Parathyroid adenoma (tissue), 2 donors: ENCODE data around the gene MAD1L1.

Source experiments
- H2AFZ ChIP-seq: fragments of 300-600 bp; sonication (generic); one replicate; pipeline ENCODE4 v1.7.0; 2017; ENCODE audit warnings: antibody characterized with exemption, mild to moderate bottlenecking
- H3K27ac ChIP-seq: fragments of 300-600 bp; sonication (generic); one replicate; pipeline ENCODE4 v1.7.0; 2017
- H3K27me3 ChIP-seq: fragments of 300-600 bp; sonication (generic); one replicate; pipeline ENCODE4 v1.7.0; 2017; ENCODE audit warnings: low read length; ENCODE audit not compliant: control insufficient read depth, insufficient read depth
- H3K36me3 ChIP-seq: fragments of 300-600 bp; sonication (generic); one replicate; pipeline ENCODE4 v1.7.0; 2017; ENCODE audit warnings: low read length; ENCODE audit not compliant: control insufficient read depth, insufficient read depth
- H3K4me1 ChIP-seq: fragments of 300-600 bp; sonication (generic); one replicate; pipeline ENCODE4 v1.7.0; 2017; ENCODE audit warnings: control low read depth
- H3K4me2 ChIP-seq: fragments of 300-600 bp; sonication (generic); one replicate; pipeline ENCODE4 v1.7.0; 2017; ENCODE audit warnings: low read length
- H3K4me3 ChIP-seq: fragments of 300-600 bp; sonication (generic); one replicate; pipeline ENCODE4 v1.7.0; 2017; ENCODE audit warnings: low read depth, low read length
- H3K79me2 ChIP-seq: fragments of 300-600 bp; sonication (generic); one replicate; pipeline ENCODE4 v1.7.0; 2017; ENCODE audit warnings: control low read depth
- H3K9ac ChIP-seq: fragments of 300-600 bp; sonication (generic); one replicate; pipeline ENCODE4 v1.7.0; 2017; ENCODE audit warnings: mild to moderate bottlenecking
- H3K9me3 ChIP-seq: fragments of 300-600 bp; sonication (generic); one replicate; pipeline ENCODE4 v1.7.0; 2017; ENCODE audit warnings: low read length; ENCODE audit not compliant: control insufficient read depth
- CTCF ChIP-seq: fragments of 300-600 bp; sonication (generic); IDR thresholded peaks from one replicate; pipeline ENCODE4 v1.7.0; 2017; ENCODE audit warnings: antibody characterized with exemption, mild to moderate bottlenecking
- donor health status: primary hyperparathyroidism.

The MAD1L1 gene

GRCh38 chr7:2001601-2002442, 230.9 kb downstream of the MAD1L1 start:
- no peaks in the 10 kb centered on the region for H3K4me1 ChIP-seq
- H3K79me2 ChIP-seq: no peaks in the 10 kb centered on the region
- no peak overlapping the region for H3K27ac ChIP-seq
- H3K9me3 ChIP-seq: no peaks in the 10 kb centered on the region
- H2AFZ ChIP-seq: no peak overlapping the region
- H3K27me3 ChIP-seq: no peaks in the 10 kb centered on the region
- H3K36me3 ChIP-seq: no peaks in the 10 kb centered on the region
- no peak for TF ChIP-seq CTCF
- H3K4me3 ChIP-seq: no peak overlapping the region
- no peak overlapping the region for H3K9ac ChIP-seq
- H3K4me2 ChIP-seq: no peak overlapping the region

GRCh38 chr7:2000746-2001321, 231.9 kb downstream of the MAD1L1 start:
- no peaks in the 10 kb centered on the region for H3K79me2 ChIP-seq
- H3K4me2 ChIP-seq: no peak overlapping the region
- no peak overlapping the region for H2AFZ ChIP-seq
- H3K9ac ChIP-seq: no peak overlapping the region
- no peak overlapping the region for H3K4me3 ChIP-seq
- H3K27ac ChIP-seq: no peak overlapping the region
- H3K9me3 ChIP-seq: no peaks in the 10 kb centered on the region
- H3K36me3 ChIP-seq: no peaks in the 10 kb centered on the region
- no peak for TF ChIP-seq CTCF
- H3K27me3 ChIP-seq: no peaks in the 10 kb centered on the region
- H3K4me1 ChIP-seq: no peaks in the 10 kb centered on the region

DNA sequence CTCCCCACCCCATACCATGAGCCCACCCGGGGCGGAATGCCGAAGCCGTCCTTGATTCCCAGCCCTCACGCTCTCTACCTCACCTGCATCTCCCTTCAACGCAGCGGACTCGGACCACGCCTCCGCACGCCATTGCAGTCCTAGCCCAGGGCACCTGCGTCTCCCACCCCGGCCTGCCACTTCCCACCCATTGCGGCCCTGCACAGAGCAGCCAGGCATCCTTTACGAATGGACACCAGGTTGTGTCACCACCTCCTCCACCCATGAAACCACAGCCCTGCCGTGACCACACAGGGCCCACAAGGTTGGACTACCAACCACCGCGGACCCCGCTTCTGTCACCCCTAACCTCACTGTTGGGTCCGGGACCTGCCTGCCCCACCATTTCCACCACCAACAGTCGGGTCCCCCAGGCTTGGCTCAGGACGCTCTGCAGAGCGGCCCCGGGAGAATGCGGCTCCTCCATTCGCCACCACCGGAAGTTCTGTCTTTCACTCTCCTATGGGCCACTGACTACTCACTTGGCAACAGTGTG, 232.5 kb downstream of the MAD1L1 start:
- H2AFZ ChIP-seq: no peak overlapping the region
- H3K9ac ChIP-seq: no peak overlapping the region
- no peak overlapping the region for H3K27ac ChIP-seq
- no peaks in the 10 kb centered on the region for H3K79me2 ChIP-seq
- H3K9me3 ChIP-seq: no peaks in the 10 kb centered on the region
- H3K4me3 ChIP-seq: no peak overlapping the region
- H3K36me3 ChIP-seq: no peaks in the 10 kb centered on the region
- TF ChIP-seq CTCF: no peak
- no peaks in the 10 kb centered on the region for H3K27me3 ChIP-seq
- no peak overlapping the region for H3K4me2 ChIP-seq
- H3K4me1 ChIP-seq: no peaks in the 10 kb centered on the region

DNA sequence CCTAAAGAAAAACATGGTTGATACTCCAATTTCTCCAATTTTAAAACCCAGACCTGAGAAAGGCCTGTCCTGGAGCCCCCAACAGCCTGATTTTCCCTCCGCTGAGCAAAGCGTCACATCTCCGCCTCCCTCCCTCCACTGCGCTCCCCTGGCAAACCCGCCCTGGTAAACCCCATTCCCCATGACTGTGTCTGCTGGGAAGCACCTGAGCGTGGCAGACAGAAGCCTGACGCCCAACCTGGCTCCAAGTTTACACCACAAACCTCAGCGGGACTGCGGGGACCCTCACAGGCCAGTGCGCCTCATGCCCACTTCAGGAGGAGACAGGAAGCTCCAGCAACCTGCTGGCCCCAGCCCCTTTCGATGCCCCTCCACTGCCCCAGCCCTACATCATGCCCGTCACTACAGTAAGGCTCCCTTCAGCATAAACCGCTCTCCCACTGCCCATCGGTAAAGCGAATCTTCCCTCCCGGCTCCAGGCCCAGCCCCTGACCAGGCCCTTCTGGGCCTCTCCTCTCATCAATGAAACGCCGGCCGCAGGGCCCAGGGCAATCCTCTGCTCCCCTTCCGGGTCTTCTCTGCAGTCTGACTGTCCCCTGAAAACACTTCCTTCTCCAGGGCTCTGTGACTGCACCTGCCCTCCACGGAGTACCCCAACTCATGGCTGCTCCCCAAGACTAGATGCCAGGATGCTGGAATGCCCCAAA, 233.3 kb downstream of the MAD1L1 start:
- Histone ChIP-seq H2AFZ (no peak overlapping the region), H3K4me1 (no peaks in the 10 kb centered on the region), H3K4me3 (no peak overlapping the region), H3K9ac (no peak overlapping the region), H3K27ac (no peak overlapping the region), H3K36me3 (no peaks in the 10 kb centered on the region), H3K27me3 (no peaks in the 10 kb centered on the region), H3K4me2 (no peak overlapping the region), H3K9me3 (no peaks in the 10 kb centered on the region), H3K79me2 (no peaks in the 10 kb centered on the region)
- TF ChIP-seq CTCF: no peak
